Stimulated activated CD4-positive, alpha-beta T cell treated with anti-CD3 and anti-CD28 coated beads, Interleukin-1b, Interleukin-23, amount 100 ng/mL, for 48 hours (primary cell): Measurements from ENCODE around the gene PHF21A.
"Not testable (repeated sequence)": the region's sequence is repeated elsewhere in the genome, so short reads cannot be mapped to it uniquely, and the experiment has no call there.

Experiments used
- DNase-seq: peaks from one replicate; pipeline ENCODE4 v3.0.0-alpha.2; 2020

The PHF21A gene

GRCh38 chr11:45919806-45920530 lies 201.3 kb downstream of the PHF21A start:
- no peak for DNase-seq

GRCh38 chr11:45918962-45919675 lies 202.1 kb downstream of the PHF21A start:
- DNase-seq: no peak

DNA sequence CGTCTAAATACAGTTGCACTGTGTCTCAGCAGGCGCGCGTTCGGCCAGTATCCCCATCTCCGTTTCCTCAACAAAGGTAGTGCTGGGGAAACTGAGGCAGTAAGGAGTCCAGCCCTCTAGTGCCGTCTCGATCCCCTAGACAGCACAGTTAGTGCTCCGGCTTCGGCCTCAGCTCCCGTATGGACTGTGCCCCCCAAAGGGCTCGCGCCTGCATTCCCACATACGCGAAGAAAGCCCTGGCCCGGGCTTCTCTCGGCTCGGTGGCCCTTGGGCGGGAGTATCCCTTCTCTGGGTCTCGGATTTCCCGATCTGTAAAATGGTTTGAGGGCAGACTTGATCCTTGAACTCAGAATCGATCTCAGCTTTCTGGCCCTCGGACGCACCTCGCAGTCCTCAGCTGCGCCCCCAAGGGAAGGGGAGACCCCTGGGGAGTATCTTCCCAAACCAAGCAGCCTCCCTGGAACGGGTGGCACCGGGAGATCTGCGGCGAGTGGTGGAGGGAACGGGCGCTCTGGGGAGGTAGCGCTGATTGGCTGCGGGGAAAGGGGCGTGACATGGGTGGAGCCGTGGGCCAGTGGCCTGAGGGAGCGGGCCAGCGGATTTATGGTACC lies 202.8 kb downstream of the PHF21A start:
- peak; percentile 55 for DNase-seq

DNA sequence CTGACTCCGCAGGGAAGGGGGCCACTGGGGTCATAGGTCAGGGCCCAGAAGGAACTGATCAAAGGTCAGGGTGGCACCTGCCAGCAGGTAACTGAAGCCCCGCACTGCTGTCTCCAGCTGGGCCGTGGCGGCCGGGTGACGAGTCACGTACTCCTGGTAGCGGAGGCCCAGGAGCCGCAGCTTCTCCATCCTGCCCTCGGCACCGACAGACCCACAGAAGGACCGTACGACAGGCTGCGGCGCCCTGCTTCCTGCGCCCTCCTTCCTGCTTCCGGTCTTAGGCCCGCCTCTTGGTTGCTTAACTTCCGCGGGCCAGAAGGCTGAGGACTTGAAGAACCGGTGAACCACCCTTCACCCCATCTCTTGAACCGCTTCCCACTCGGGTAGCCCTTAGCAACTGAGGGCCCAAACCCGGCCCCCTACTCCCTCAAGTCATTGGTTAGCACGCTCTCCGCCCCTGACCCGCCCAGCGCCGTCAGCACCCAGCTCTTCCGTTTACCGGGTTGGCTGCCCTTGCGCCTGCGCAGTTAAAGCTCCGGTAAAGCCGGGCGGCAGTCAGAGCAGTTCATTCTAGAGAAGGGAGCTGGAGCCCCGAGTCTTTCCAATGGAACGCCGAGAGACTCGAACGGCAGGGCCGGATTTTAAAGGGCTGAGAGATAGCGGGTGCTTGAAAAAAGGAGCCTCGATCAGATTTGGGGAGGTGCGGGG lies 203.5 kb downstream of the PHF21A start, which contains the start of gene PEX16:
TSS of gene PEX16 (minus strand) at position 255 of the 708 bp plus-strand sequence. CDS start at position 189, 66 bp downstream.
- peak; percentile 98 for DNase-seq

DNA sequence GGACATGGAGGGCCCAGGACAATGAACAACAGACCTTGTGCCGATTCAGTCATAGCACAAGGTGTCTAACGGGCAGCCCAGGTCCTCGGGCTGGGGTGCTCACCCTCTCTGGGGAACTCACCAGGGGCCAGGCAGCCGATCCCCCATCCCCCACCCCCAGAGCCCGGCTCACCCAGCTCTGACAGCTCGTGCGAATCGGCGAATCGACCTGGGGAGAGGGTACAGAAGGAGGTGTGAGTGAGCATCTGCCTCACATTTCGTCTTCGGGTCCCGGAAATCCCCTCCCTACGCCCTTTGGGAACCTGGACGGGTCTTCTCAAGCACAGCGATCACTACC lies 204.0 kb downstream of the PHF21A start:
- peak; percentile 27 for DNase-seq

DNA sequence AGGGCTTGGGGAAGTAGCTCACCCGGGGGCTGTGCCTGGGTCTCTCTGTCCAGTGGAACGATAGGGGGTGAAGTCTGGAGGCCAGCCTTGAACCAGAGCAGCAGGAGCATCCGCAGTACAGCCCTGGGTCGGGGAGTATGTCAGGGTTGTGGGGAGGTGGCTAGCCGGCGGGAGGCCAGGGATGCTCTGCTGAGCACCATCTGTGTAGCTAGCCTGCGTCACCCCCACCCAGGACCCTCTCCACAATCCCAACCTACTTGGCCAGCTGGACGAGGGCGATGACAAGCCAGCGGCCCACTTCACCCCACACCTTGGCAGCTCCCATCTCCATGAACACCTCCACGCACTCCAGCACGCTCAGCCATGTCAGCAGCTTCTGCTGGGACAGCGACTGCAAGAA lies 205.8 kb downstream of the PHF21A start:
- no peak for DNase-seq

- no peak for DNase-seq
These were observed 207.2 kb downstream of the PHF21A start for GRCh38 chr11:45913942-45914635.

DNA sequence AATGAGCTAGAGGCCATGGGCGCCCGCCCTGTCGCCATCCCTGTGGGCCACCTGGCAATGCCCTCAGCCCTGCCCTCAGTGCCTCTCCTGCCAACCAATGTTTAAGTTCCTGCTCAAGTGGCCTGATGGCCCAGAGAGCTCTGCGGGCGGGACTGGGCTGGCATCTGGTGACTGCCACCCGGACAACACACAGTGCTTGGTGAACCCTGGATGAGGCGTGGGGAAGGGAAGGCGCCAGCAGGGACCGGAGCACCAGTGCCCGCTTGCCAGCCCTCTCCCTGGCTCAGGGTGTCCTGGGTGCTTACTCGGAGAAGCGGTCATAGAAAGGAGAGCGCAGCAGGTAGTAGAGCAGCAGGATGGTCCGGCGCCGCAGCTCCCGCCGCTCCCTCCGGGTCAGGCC lies 207.7 kb downstream of the PHF21A start:
- DNase-seq: no peak

GRCh38 chr11:45910623-45911022 lies 210.6 kb downstream of the PHF21A start:
- no peak for DNase-seq

DNA sequence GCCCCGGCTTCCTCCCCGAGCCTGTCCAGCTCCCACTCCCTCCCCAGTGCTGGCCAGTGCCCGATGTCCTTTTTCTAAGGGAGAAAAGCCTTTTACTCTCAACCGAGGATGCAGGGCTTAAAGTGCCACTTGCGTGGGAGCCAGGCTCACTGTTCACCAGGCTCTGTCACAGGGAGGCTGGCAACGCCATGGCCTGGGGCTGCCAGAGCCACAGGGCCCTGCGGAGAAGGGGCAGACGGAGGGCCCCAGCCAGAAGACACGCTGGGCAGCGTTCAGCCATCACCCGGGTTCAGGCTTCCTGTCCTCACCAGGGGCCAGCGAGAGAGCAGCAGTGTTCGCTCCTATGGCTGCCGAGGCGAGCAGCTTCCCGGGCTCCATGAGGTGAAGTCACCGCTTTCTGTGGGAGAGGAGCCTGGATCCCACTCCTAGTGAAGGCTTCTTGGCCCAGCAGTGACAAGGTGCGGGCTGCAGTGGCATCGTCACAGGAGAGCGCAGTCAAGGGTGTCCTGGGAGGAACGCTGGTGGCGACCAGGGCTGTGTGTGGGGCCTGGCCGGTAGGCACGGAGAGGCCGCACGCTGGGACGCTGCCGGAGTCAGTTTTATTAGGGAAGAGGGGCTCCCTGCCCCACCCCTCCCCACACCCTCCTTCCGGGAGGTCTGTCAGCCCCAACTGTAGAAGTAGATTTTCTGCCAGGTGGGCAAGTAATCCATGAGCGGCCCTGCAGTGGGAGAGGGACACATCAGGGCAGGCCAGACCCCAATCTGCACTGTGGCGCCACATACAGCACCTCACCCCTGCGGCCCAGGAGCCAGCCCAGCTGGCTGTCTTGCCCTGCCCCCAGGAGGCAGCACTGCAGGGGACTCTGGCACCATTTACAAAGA lies 211.4 kb downstream of the PHF21A start:
- no peak for DNase-seq

- no peak for DNase-seq
These were observed 213.3 kb downstream of the PHF21A start for GRCh38 chr11:45907911-45908370.

- DNase-seq: no peak
These were observed 214.2 kb downstream of the PHF21A start, which contains the start of gene FREY1 for GRCh38 chr11:45906965-45907611. TSS of gene FREY1 (minus strand) at chr11:45907271. CDS start at chr11:45907245, 26 bp downstream.

DNA sequence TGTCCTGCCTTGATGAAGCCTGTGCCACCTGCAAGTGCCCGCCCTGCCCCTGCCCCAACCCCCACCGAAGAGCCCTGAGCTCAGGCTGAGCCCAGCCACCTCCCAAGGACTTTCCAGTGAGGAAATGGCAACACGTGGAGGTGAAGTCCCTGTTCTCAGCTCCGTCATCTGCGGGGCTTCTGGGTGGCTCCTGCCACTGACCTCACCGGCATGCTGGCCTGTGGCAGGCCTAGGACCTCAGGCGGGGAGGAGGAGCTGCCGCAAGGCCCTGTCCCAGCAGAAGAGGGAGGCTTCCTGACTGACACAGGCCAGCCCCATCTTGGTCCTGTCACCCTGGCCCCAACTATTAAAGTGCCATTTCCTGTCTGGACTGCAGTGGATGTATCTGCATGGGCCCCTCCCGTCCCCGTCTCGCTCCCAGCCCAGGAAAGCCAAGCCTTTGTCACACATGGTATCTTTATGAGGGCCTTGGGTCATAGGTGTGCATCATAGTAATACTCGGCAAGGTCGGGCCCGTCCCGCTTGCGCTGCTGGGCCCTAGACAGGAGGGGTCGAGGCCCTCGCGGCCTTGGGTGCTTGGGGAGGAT lies 215.1 kb downstream of the PHF21A start:
- no peak for DNase-seq

- not testable (repeated sequence) for DNase-seq
These were observed 215.7 kb downstream of the PHF21A start for GRCh38 chr11:45905576-45905975.

- DNase-seq: no peak
These were observed 216.2 kb downstream of the PHF21A start for GRCh38 chr11:45905095-45905494.

DNA sequence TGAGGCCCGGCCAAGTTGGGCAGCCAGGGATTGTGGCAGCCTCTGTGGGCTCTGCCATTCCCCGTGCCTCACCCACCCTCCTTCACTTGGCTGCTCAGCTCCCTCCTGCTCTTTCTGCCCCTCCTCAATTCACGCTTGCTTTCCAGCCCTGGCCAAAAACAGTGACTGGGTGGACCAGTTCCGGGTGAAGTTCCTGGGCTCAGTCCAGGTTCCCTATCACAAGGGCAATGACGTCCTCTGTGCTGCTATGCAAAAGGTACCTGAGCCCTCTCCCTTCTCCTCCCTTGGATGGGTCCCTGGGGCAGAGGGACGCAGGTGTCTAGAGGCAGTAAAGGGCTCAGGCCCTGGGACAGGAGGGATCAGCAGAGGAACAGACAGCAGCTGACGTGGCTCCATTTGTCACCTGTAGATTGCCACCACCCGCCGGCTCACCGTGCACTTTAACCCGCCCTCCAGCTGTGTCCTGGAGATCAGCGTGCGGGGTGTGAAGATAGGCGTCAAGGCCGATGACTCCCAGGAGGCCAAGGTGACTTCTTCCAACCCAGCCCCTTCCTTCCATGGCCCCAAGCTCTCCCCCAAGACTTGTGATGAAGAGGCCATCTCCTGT lies 216.8 kb downstream of the PHF21A start:
- DNase-seq: no peak

DNA sequence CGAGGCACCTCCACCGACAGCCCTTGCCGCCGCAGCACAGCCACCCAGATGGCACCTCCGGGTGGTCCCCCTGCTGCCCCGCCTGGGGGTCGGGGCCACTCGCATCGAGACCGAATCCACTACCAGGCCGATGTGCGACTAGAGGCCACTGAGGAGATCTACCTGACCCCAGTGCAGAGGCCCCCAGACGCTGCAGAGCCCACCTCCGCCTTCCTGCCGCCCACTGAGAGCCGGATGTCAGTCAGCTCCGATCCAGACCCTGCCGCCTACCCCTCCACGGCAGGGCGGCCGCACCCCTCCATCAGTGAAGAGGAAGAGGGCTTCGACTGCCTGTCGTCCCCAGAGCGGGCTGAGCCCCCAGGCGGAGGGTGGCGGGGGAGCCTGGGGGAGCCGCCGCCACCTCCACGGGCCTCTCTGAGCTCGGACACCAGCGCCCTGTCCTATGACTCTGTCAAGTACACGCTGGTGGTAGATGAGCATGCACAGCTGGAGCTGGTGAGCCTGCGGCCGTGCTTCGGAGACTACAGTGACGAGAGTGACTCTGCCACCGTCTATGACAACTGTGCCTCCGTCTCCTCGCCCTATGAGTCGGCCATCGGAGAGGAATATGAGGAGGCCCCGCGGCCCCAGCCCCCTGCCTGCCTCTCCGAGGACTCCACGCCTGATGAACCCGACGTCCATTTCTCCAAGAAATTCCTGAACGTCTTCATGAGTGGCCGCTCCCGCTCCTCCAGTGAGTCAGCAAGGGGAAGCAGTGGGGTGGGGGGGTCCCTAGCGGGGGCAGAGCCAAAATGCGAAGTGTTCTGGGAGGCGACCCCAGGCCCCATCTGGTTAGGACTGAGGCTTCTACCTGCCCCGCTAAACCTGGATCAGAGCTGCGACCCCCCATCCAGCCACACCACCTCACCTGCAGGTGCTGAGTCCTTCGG lies 218.5 kb downstream of the PHF21A start:
- no peak for DNase-seq

- no peak for DNase-seq
These were observed 219.6 kb downstream of the PHF21A start for GRCh38 chr11:45901626-45902025.
